Upper lobe of left lung (tissue), 6 donors: ENCODE results near the gene EXOC4. TPM values are rescaled to one million over a fixed set of nuclear protein-coding genes. Genes with fewer than 3 reads are reported as not detected.

Source experiments
- ATAC-seq, 2 donors: fragments of 200-7000 bp; cut with Tn5 transposase; one replicate each; pipeline ENCODE4 v1.9.1; 2022; ENCODE audit warnings: mild to moderate bottlenecking in 2 of 2, moderate library complexity in 2 of 2; ENCODE audit not compliant: low FRiP score in 2 of 2
- DNase-seq, 2 donors: peaks; one replicate each; pipeline ENCODE4 v3.0.0-alpha.2; 2019 to 2020
- H3K27ac ChIP-seq, 4 donors: fragments of 200-600 bp; sonication (generic); one replicate each; pipeline ENCODE4 v1.5.1; 2016 to 2019
- H3K27me3 ChIP-seq, 4 donors: fragments of 200-600 bp; sonication (generic); one replicate each; pipeline ENCODE4 v1.5.1; 2017 to 2019
- H3K36me3 ChIP-seq, 4 donors: fragments of 200-600 bp; sonication (generic); one replicate each; pipeline ENCODE4 v1.5.1; 2016 to 2019
- H3K4me1 ChIP-seq, 4 donors: fragments of 200-600 bp; sonication (generic); one replicate each; pipeline ENCODE4 v1.5.1; 2018 to 2019
- H3K4me3 ChIP-seq, 4 donors: fragments of 200-600 bp; sonication (generic); one replicate each; pipeline ENCODE4 v1.5.1; 2017 to 2019; ENCODE audit warnings: mild to moderate bottlenecking in 2 of 4, moderate library complexity in 1 of 4
- H3K9me3 ChIP-seq, 4 donors: fragments of 200-600 bp; sonication (generic); one replicate each; pipeline ENCODE4 v1.5.1; 2018 to 2019
- EP300 ChIP-seq, 4 donors: sonication (generic); formaldehyde crosslinking; IDR thresholded peaks; one replicate each; pipeline ENCODE4 v1.5.1; 2017; ENCODE audit warnings: antibody characterized with exemption in 4 of 4, control low read depth in 2 of 4
- POLR2A ChIP-seq, 4 donors: fragments of 450-650 bp; IDR thresholded peaks; one replicate each; pipeline ENCODE4 v1.5.1; 2016 to 2017; ENCODE audit warnings: antibody characterized with exemption in 4 of 4, mild to moderate bottlenecking in 2 of 4
- POLR2AphosphoS5 ChIP-seq, 2 donors: sonication (generic); formaldehyde crosslinking; IDR thresholded peaks; one replicate each; pipeline ENCODE4 v1.5.1; 2017; ENCODE audit warnings: antibody characterized with exemption in 2 of 2
- WGBS, 2 donors: methylation state at CpG; one replicate each; pipeline ENCODE4 v1.1.5; 2017 to 2018; 5-methylcytosine and 5-hydroxymethylcytosine counted together
- total RNA-seq, 6 donors: library from RNA; depleted of rRNA in 4 of 6; stranded (reverse); fragments of >200 nt in 4 of 6; gene quantifications; one replicate each; pipeline versions ENCODE4 v1.1.0 to v1.2.1, GENCODE V29; 2016 to 2021
- TF ChIP-seq, protein P1 (sequence below), 6 experiments: fragments of 450-650 bp in 4 of 6; fragments of 200-600 bp in 2 of 6; sonication (generic) in 2 of 6; IDR thresholded peaks; one replicate each; pipeline ENCODE4 v1.5.1; 2016 to 2019; ENCODE audit warnings: antibody characterized with exemption in 6 of 6
- donor health status: DM: no; HTN: no; CAD: no; lungs with moderate emphysema.
- donor health status: DM: no; HTN: yes; CAD: no; lungs with severe emphysema.

The EXOC4 gene
- total RNA-seq, 6 donors from 2014 or later = 56.3 to 325 (median 99.4) TPM

DNA sequence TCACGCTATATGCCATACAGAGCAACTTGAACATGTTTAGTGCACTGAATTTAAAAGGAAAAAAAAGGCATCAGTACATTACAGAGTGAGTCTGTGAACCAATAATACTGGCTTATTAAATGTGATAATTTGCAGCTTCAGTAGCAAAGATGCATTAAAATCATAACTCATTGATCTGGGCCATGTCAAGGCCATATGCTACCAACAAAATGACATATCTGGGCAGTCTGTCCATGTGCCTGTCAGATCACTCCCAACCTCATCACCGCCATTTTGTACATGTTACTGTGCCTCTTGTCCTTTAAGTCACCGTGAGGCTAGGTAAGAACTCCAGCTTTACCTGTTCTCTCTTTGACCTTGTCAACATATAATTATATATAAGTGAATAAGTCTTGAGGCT, 566.8 kb downstream of the EXOC4 start:
- Histone ChIP-seq H3K4me1 (no peaks in the 10 kb centered on the region), H3K36me3 (peaks cover 0 to 17% (median 4%) of the 10 kb centered on the region in 4 donors), H3K27me3 (no peaks in the 10 kb centered on the region), H3K4me3 (no peak overlapping the region), H3K9me3 (no peaks in the 10 kb centered on the region), H3K27ac (no peak overlapping the region)
- TF ChIP-seq POLR2A (IDR thresholded peaks at IDR 0.05) (no peak), POLR2AphosphoS5 (IDR thresholded peaks at IDR 0.05) (no peak), EP300 (IDR thresholded peaks at IDR 0.05) (no peak)
- TF ChIP-seq, protein P1, sequence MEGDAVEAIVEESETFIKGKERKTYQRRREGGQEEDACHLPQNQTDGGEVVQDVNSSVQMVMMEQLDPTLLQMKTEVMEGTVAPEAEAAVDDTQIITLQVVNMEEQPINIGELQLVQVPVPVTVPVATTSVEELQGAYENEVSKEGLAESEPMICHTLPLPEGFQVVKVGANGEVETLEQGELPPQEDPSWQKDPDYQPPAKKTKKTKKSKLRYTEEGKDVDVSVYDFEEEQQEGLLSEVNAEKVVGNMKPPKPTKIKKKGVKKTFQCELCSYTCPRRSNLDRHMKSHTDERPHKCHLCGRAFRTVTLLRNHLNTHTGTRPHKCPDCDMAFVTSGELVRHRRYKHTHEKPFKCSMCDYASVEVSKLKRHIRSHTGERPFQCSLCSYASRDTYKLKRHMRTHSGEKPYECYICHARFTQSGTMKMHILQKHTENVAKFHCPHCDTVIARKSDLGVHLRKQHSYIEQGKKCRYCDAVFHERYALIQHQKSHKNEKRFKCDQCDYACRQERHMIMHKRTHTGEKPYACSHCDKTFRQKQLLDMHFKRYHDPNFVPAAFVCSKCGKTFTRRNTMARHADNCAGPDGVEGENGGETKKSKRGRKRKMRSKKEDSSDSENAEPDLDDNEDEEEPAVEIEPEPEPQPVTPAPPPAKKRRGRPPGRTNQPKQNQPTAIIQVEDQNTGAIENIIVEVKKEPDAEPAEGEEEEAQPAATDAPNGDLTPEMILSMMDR (IDR thresholded peaks at IDR 0.05) = no peak
- no peak for ATAC-seq
- WGBS, 2 donors = 100% methylated on average over 3 of the region's 3 CpGs
- no peak for DNase-seq

DNA sequence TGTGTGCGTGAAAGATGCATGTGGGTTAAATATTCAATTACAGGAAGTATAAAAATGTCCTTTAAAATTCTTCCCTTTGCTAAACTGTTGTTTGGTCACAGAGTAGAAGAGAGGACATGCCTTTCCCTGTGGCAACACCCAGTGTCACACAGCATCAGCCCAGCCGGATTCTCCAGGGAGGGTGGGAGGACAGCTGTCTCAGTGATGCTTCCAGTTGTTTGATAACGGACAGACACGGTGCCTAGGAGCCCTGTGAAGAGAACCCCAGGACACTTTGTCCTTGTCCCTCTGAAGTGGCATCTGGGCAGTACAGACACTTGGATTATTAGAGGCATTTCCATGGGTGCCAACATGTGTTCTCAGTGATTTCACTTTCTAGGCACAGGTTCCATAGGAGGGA, 567.7 kb downstream of the EXOC4 start:
- Histone ChIP-seq H3K27ac (no peak overlapping the region), H3K4me3 (no peak overlapping the region), H3K9me3 (no peaks in the 10 kb centered on the region), H3K27me3 (no peaks in the 10 kb centered on the region), H3K36me3 (peaks cover 0 to 17% (median 4%) of the 10 kb centered on the region in 4 donors), H3K4me1 (no peaks in the 10 kb centered on the region)
- ATAC-seq = no peak
- 66 to 67% methylated on average over 4 of the region's 4 CpGs for WGBS, 2 donors
- TF ChIP-seq, protein P1 (IDR thresholded peaks at IDR 0.05) = no peak
- TF ChIP-seq POLR2A (IDR thresholded peaks at IDR 0.05) (no peak), POLR2AphosphoS5 (IDR thresholded peaks at IDR 0.05) (no peak), EP300 (IDR thresholded peaks at IDR 0.05) (no peak)
- no peak for DNase-seq

DNA sequence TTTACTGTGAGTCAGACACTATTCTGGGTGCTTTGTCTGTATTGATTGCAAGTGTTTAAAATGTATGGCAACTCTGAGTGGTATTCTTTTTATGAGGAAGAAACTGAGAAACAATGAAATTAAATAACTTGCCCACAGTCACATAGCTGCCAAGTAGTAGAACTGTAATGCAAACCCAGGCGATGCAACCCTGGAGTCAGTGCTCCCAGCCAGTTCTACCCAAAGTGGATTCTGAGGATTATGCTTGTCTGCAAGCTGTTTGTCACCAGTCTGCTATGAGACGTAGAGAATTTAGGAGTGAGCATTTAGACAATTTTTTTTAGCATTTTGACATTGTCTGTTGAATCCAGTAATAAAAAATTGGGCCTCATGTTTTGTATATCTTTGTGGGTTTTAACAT, 568.3 kb downstream of the EXOC4 start:
- ATAC-seq (no peak), DNase-seq (no peak)
- H3K9me3 ChIP-seq = no peaks in the 10 kb centered on the region
- peaks cover 0 to 17% (median 4%) of the 10 kb centered on the region in 4 donors for H3K36me3 ChIP-seq
- no peaks in the 10 kb centered on the region for H3K4me1 ChIP-seq
- WGBS, 2 donors = 94 to 98% methylated on average over 2 of the region's 2 CpGs
- TF ChIP-seq POLR2AphosphoS5 (IDR thresholded peaks at IDR 0.05) = no peak
- TF ChIP-seq POLR2A (IDR thresholded peaks at IDR 0.05) = no peak
- TF ChIP-seq, protein P1 (IDR thresholded peaks at IDR 0.05) = no peak
- TF ChIP-seq EP300 (IDR thresholded peaks at IDR 0.05) = no peak
- no peak overlapping the region for H3K27ac ChIP-seq
- H3K4me3 ChIP-seq = no peak overlapping the region
- H3K27me3 ChIP-seq = no peaks in the 10 kb centered on the region

DNA sequence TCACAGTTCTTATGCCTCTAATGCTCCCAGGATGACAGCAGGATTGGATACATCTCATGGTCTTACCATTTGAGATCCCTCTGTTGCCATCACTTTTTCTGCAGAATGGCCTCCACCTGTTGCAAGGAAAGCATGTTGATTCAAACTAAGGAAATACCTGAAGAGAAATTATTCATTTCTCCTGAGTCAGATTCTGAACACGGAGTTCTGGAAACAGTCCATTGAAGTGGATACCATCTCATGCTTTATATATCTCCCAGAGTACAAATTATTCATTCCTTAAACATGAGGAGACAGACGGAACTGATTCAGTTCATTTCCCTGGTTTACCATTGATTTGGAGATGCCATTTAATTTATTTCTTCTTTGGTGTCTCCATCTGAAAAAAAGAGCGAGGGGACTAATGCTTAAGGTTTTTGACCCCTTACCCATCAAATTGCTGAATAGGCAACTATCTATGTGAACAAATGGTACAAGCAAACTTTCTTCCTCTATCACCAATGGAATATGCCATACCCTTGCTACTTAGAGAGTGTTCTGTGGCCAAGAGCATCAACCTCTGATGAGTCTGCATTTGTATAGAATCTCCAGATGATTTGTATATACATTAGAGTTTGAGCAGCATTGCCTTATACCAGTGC, 569.2 kb downstream of the EXOC4 start:
- Histone ChIP-seq H3K4me1 (no peaks in the 10 kb centered on the region), H3K4me3 (no peak overlapping the region), H3K9me3 (no peaks in the 10 kb centered on the region), H3K27me3 (no peaks in the 10 kb centered on the region), H3K36me3 (peaks cover 0 to 17% (median 4%) of the 10 kb centered on the region in 4 donors), H3K27ac (no peak overlapping the region)
- DNase-seq = no peak
- TF ChIP-seq, protein P1 (IDR thresholded peaks at IDR 0.05) = no peak
- TF ChIP-seq POLR2A (IDR thresholded peaks at IDR 0.05) (no peak), EP300 (IDR thresholded peaks at IDR 0.05) (no peak), POLR2AphosphoS5 (IDR thresholded peaks at IDR 0.05) (no peak)
- ATAC-seq = no peak
- WGBS, 2 donors = 67 to 96% methylated on average over 3 of the region's 3 CpGs
